Spleen (tissue), 7 donors: ENCODE measurements around the gene MAN1B1.

Experiments
- CTCF ChIP-seq, 11 experiments: fragments of 200-600 bp in 7 of 11; fragments of 450-650 bp in 4 of 11; sonication (generic) in 4 of 11; IDR thresholded peaks in 8 of 11; conservative IDR thresholded peaks in 3 of 11; 1 replicate in 7 of 11; 2 replicates in 4 of 11; pipeline versions ENCODE4 v1.4.0 to v1.8.0; 2016 to 2021; ENCODE audit warnings: antibody characterized with exemption in 11 of 11, inconsistent platforms in 4 of 11, mild to moderate bottlenecking in 1 of 11
- POLR2A ChIP-seq, 3 donors: fragments of 450-650 bp; IDR thresholded peaks; one replicate each; pipeline ENCODE4 v1.5.1; 2017; ENCODE audit warnings: antibody characterized with exemption in 3 of 3, mild to moderate bottlenecking in 1 of 3
- donor health status: DM: no; HTN: no; CAD: no; lungs with moderate emphysema.
- donor health status: DM: no; HTN: no; CAD: no.
- donor health status: DM: no; HTN: no; CAD: no.

GRCh38 chr9:137097761-137098462 lies 11.1 kb downstream of the MAN1B1 start:
- no peak for TF ChIP-seq CTCF (IDR thresholded peaks at IDR 0.05 in 8 of 11, conservative IDR thresholded peaks at IDR 0.05 in 3 of 11)
- TF ChIP-seq POLR2A (IDR thresholded peaks at IDR 0.05), result no peak
